Aorta (tissue), 5 donors: Measurements from ENCODE around the gene CBX5. TPM values are rescaled to one million over a fixed set of nuclear protein-coding genes. Genes with fewer than 3 reads are reported as not detected.
"Not testable (repeated sequence)": the region's sequence is repeated elsewhere in the genome, so short reads cannot be mapped to it uniquely, and the experiment has no call there.

ENCODE experiments used
- ATAC-seq: fragments of 200-7000 bp; cut with Tn5 transposase; one replicate; pipeline ENCODE4 v1.9.1; 2022; ENCODE audit warnings: moderate library complexity; ENCODE audit not compliant: low FRiP score
- DNase-seq, 2 donors: peaks; one replicate each; pipeline ENCODE4 v3.0.0-alpha.2; 2020
- H3K27ac ChIP-seq, 2 donors: one replicate each; pipeline ENCODE4 v1.5.1; 2013; ENCODE audit warnings: low read length in 2 of 2, mild to moderate bottlenecking in 2 of 2, moderate library complexity in 2 of 2, control low read depth in 1 of 2, inconsistent platforms in 1 of 2, low read depth in 1 of 2
- H3K27me3 ChIP-seq, 2 donors: one replicate each; pipeline ENCODE4 v1.6.1; 2013; ENCODE audit warnings: control low read depth in 1 of 2, low read length in 1 of 2, mild to moderate bottlenecking in 1 of 2, moderate library complexity in 1 of 2; ENCODE audit not compliant: insufficient read depth in 2 of 2, control insufficient read depth in 1 of 2
- H3K36me3 ChIP-seq, 2 donors: one replicate each; pipeline ENCODE4 v1.6.1; 2013; ENCODE audit warnings: control low read depth in 1 of 2, low read length in 1 of 2, mild to moderate bottlenecking in 1 of 2; ENCODE audit not compliant: insufficient read depth in 2 of 2, control insufficient read depth in 1 of 2
- H3K4me1 ChIP-seq, 2 donors: one replicate each; pipeline ENCODE4 v1.6.1; 2013; ENCODE audit warnings: low read length in 2 of 2, control low read depth in 1 of 2, mild to moderate bottlenecking in 1 of 2, moderate library complexity in 1 of 2; ENCODE audit not compliant: insufficient read depth in 2 of 2, control insufficient read depth in 1 of 2
- H3K4me3 ChIP-seq, 2 donors: one replicate each; pipeline ENCODE4 v1.5.1; 2013; ENCODE audit warnings: low read length in 2 of 2, control low read depth in 1 of 2, mild to moderate bottlenecking in 1 of 2
- H3K9me3 ChIP-seq: one replicate; pipeline ENCODE4 v1.6.1; 2013; ENCODE audit warnings: mild to moderate bottlenecking, low read length; ENCODE audit not compliant: control insufficient read depth
- WGBS, 2 donors: extraction: QIAGEN DNeasy Blood & Tissue Kit; methylation state at CpG; one replicate each; pipeline ENCODE4 v1.1.7; 2013; 5-methylcytosine and 5-hydroxymethylcytosine counted together
- intact Hi-C, 2 donors: fragments of 100-400 bp; cut with DNase I; formaldehyde crosslinking; loops; one replicate each; pipeline versions ENCODE4 v1.14.2 to v1.15.0; 2022
- polyA plus RNA-seq, 2 donors: library from polyadenylated mRNA; stranded (reverse); fragments of 200-250 nt; gene quantifications; one replicate each; pipeline ENCODE4 v1.2.3, GENCODE V29; 2013
- total RNA-seq, 2 donors: library from RNA; stranded (reverse); fragmentation: NEBNext Ultra II Directional; extraction: Animal tissue kit (Norgen Biotek cat#: 25700); gene quantifications; one replicate each; pipeline ENCODE4 v1.2.1, GENCODE V29; 2021
- donor health status: healthy with polysubstance abuse.
- donor health status: Bipolar disorder and iron deficiency.
- donor health status: DM: no; HTN: no; CAD: no.
- donor health status: DM: no; HTN: no; CAD: no.
- donor health status: DM: yes; HTN: yes; CAD: no.

Gene CBX5
- total and polyA plus RNA-seq, 4 donors, result 9.4 to 67.8 (median 39.0) TPM

DNA sequence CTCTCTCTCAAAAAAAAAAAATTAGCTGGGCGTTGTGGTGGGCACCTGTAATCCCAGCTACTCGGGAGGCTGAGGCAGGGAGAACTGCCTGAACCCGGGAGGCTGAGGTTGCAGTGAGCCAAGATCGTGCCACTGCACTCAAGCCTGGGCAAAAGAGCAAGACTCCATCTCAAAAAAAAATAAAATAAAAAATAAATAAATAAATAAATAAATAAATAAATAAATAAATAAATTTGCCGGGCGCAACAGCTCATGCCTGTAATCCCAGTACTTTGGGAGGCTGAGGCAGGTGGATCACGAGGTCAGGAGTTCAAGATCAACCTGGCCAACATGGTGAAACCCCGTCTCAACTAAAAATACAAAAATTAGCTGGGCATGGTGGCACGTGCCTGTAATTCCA is 94.6 kb downstream of the CBX5 start:
- H3K9me3 ChIP-seq, intact Hi-C loops, ATAC-seq, H3K36me3 ChIP-seq, H3K4me1 ChIP-seq, DNase-seq, H3K4me3 ChIP-seq, H3K27me3 ChIP-seq, H3K27ac ChIP-seq: not testable (repeated sequence)
- 93 to 95% methylated on average over 9 of the region's 9 CpGs for WGBS, 2 donors

DNA sequence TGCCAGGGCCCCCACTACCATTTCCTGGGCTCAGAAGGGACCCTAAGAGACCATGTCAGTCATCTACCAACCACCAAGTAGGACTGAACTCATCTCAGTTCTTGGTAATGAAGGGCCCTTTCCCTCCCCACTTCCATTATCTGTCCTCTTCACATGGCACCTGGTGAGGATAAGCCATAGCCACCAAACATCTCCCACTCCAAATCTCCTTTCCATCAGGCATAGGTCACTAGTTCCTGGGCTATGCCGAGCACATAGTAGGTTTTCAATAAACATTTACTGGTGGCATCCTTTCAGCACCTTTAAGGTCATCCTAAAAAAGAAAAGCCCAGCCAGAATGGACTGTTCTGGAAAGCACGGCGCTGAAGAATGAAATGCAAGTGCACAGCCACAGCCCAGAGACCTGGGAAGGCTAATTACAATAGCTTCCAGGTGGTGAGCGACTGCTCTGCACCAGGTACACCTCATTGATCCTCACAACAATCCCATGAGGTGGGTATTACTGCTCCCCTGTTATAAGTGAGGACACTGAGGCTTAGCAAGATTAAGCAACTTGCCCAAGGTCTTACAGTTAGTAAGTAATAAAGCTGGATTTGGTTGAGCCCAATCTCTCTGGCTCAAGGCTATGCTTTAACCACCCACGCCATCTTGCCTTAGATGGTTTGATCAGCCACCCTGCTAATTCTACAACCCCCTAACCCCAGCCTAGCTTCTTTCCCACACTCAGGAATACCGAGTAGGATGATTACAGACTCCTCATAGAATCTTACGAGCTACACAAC is 95.7 kb downstream of the CBX5 start:
- peaks cover 0 to 4% of the 10 kb centered on the region in 2 donors for H3K36me3 ChIP-seq
- 90 to 91% methylated on average over 7 of the region's 7 CpGs for WGBS, 2 donors

DNA sequence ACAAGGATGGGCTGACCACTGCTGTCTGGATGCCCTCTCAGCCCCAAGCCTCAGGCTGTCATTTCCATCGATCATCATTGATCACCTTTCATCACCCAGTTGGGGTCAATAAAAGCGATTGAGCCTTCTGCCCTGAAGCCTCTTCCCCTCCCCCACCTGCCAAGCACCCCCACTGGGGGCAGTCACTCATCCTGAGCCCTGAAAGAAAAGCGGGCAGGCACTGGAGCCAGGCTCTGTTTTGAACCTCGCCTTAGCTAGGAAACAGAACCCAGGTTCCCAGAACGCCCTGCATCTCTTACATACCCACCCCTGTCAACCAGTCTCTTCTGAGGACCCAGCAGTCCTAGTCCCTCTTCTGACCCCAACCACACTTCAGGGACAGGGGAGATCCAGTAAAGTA is 96.9 kb downstream of the CBX5 start:
- Histone ChIP-seq H3K9me3 (no peaks in the 10 kb centered on the region), H3K27ac (no peak overlapping the region), H3K36me3 (peaks cover 0 to 4% of the 10 kb centered on the region in 2 donors), H3K4me3 (no peak overlapping the region), H3K4me1 (no peaks in the 10 kb centered on the region), H3K27me3 (no peaks in the 10 kb centered on the region)
- intact Hi-C loops, result loop anchor here in 1 of 2 donors (5.0 kb wide), 1 partner anchor 36 kb away; no protein-coding TSS in a partner anchor
- ATAC-seq (no peak), DNase-seq (no peak)
- WGBS, 2 donors, result 78 to 80% methylated on average over 5 of the region's 5 CpGs

More for the DNA sequence above, 95.7 kb downstream of the CBX5 start:
- DNase-seq, result no peak
- Histone ChIP-seq H3K27ac (no peak overlapping the region), H3K27me3 (no peaks in the 10 kb centered on the region), H3K4me1 (no peaks in the 10 kb centered on the region), H3K4me3 (no peak overlapping the region), H3K9me3 (no peaks in the 10 kb centered on the region)
- intact Hi-C loops, result loop anchor here in 1 of 2 donors (5.0 kb wide), 1 partner anchor 37 kb away; no protein-coding TSS in a partner anchor
- no peak for ATAC-seq

DNA sequence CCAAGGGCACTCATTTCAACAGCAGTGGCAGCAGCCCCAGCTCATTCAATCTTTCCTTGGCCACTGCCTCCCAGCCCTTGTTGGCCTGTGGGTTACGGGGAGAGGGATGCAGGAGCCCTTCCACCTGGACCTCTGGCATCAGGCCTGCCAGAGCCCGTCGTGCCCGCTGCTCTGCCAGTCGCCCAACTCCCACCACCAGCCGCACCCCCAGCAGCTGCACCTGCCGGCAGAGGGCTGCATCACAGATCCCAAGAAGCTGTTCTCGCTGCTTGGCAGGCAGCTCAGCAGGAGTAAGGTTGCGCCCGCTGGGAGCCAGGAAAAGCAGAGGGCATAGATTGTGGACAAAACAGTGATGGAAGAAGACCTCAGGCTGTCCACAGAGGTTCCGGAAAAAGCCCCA is 97.8 kb downstream of the CBX5 start:
- Histone ChIP-seq H3K27ac (no peak overlapping the region), H3K27me3 (no peaks in the 10 kb centered on the region), H3K4me1 (no peaks in the 10 kb centered on the region), H3K4me3 (no peak overlapping the region), H3K36me3 (peaks cover 0 to 4% of the 10 kb centered on the region in 2 donors), H3K9me3 (no peaks in the 10 kb centered on the region)
- 89 to 94% methylated on average over 10 to 11 of the region's 11 CpGs for WGBS, 2 donors
- DNase-seq (no peak), ATAC-seq (no peak)
- intact Hi-C loops, result loop anchor here in 1 of 2 donors (5.0 kb wide), 1 partner anchor 35 kb away; no protein-coding TSS in a partner anchor

Other genes with a start within 250 kb of the CBX5 start
- gene HOXC5, start 247.1 kb downstream of the CBX5 start, total RNA-seq, result 1 to 10 TPM; 3.8 to 3.9 TPM
- gene HOXC5, start 247.1 kb downstream of the CBX5 start, polyA plus RNA-seq, result not detected
- gene HOXC4, start 226.3 kb downstream of the CBX5 start, total RNA-seq, result 10 to 100 TPM; 10.1 to 18.4 TPM
- 1 to 10 TPM; 1.4 to 1.8 TPM for gene HOXC4, start 226.3 kb downstream of the CBX5 start, polyA plus RNA-seq
- 10 to 100 TPM; 21.8 to 27.6 TPM for gene SMUG1, start 91.1 kb downstream of the CBX5 start, total RNA-seq
- gene SMUG1, start 91.1 kb downstream of the CBX5 start, polyA plus RNA-seq, result 10 to 100 TPM; 22.3 to 32.3 TPM
- 100 to 1,000 TPM; 645 to 782 TPM for gene HNRNPA1, start 604 bp upstream of the CBX5 start, total RNA-seq
- gene HNRNPA1, start 604 bp upstream of the CBX5 start, polyA plus RNA-seq, result 1,000 to 10,000 TPM in 1 of 2 donors, 100 to 1,000 TPM in 1; 846 to 1,277 TPM
- 1 to 10 TPM; 3.2 to 3.3 TPM for gene NFE2, start 20.9 kb upstream of the CBX5 start, total RNA-seq
- gene NFE2, start 20.9 kb upstream of the CBX5 start, polyA plus RNA-seq, result under 1 TPM in 1 of 2 donors, not detected in 1; 0.28 TPM
- 10 to 100 TPM; 71.5 to 72.1 TPM for gene COPZ1, start 45.0 kb upstream of the CBX5 start, total RNA-seq
- gene COPZ1, start 45.0 kb upstream of the CBX5 start, polyA plus RNA-seq, result 10 to 100 TPM; 54.1 to 63.0 TPM
- 1 to 10 TPM; 1.9 TPM for gene GPR84, start 84.4 kb upstream of the CBX5 start, total RNA-seq
- under 1 TPM in 1 of 2 donors, not detected in 1; 0.38 TPM for gene GPR84, start 84.4 kb upstream of the CBX5 start, polyA plus RNA-seq
- 10 to 100 TPM; 22.2 to 27.6 TPM for gene ZNF385A, start 104.6 kb upstream of the CBX5 start, total RNA-seq
- 10 to 100 TPM in 1 of 2 donors, 1 to 10 TPM in 1; 4.1 to 11.5 TPM for gene ZNF385A, start 104.6 kb upstream of the CBX5 start, polyA plus RNA-seq
- gene ITGA5, start 139.1 kb upstream of the CBX5 start, total RNA-seq, result 1,000 to 10,000 TPM in 1 of 2 donors, 100 to 1,000 TPM in 1; 241 to 1,416 TPM
- 100 to 1,000 TPM in 1 of 2 donors, 10 to 100 TPM in 1; 26.5 to 464 TPM for gene ITGA5, start 139.1 kb upstream of the CBX5 start, polyA plus RNA-seq
- not detected for gene GTSF1, start 193.5 kb upstream of the CBX5 start, total RNA-seq
- gene GTSF1, start 193.5 kb upstream of the CBX5 start, polyA plus RNA-seq, result 1 to 10 TPM in 1 of 2 donors, not detected in 1; 1.5 TPM
- gene NCKAP1L, start 217.6 kb upstream of the CBX5 start, total RNA-seq, result 10 to 100 TPM; 39.8 to 47.7 TPM
- gene NCKAP1L, start 217.6 kb upstream of the CBX5 start, polyA plus RNA-seq, result 1 to 10 TPM; 3.4 to 5.4 TPM